ENCODE data around the gene C17orf113. TPM values are rescaled to one million over a fixed set of nuclear protein-coding genes. Genes with fewer than 3 reads are reported as not detected.

C17orf113 gene
- total RNA-seq, 2 experiments from 2014 or later = 0.04 to 0.08 TPM

DNA sequence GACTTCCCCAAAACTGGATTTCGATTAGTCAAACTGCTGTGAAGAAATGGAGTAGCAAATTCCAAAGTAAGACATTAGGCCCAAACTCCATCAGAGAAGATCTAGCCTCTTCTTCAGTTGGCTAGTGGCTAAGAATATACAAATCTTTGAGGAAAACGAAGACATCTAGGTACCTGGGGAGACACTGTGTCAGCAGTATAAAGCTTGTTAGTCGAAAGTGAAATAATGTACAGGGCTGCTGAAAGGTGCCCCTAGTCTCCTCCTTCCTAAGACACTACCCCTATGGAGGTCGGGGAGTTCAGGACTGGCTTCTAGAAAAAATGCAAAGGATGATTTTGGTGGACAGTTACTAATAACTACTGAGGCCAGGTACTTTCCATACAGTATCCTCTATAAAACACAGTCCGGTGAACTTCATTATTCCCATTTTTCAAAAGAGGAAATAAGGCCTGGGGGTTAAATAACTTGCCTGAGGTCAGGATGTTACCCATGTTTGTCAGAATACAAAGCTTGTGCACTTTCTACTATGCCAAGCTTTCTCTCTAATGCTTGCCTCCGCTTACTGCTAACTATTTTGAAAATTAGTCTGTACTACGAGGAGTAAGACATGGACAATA lies 48.1 kb downstream of the C17orf113 start:
- CTCF ChIA-PET = interaction anchor here (2.2 kb wide), 1 partner anchor 23 kb away, joined by 5 read pairs; no protein-coding TSS in a partner anchor
- POLR2A ChIA-PET = interaction anchor here (0.6 kb wide), 1 partner anchor 36 kb away, joined by 4 read pairs; no protein-coding TSS in a partner anchor

- CTCF ChIA-PET = interaction anchor here (2.2 kb wide), 1 partner anchor 23 kb away, joined by 5 read pairs; no protein-coding TSS in a partner anchor
- POLR2A ChIA-PET = interaction anchor here (0.6 kb wide), 1 partner anchor 36 kb away, joined by 4 read pairs; no protein-coding TSS in a partner anchor
Observed at GRCh38 chr17:42001729-42002128, 48.7 kb downstream of the C17orf113 start.

GRCh38 chr17:42000413-42001133 lies 49.8 kb downstream of the C17orf113 start:
- ChIA-PET POLR2A (no interaction called here), CTCF (interaction anchor here (1.0 kb wide), 1 partner anchor 13 kb away, joined by 3 read pairs; no protein-coding TSS in a partner anchor)

DNA sequence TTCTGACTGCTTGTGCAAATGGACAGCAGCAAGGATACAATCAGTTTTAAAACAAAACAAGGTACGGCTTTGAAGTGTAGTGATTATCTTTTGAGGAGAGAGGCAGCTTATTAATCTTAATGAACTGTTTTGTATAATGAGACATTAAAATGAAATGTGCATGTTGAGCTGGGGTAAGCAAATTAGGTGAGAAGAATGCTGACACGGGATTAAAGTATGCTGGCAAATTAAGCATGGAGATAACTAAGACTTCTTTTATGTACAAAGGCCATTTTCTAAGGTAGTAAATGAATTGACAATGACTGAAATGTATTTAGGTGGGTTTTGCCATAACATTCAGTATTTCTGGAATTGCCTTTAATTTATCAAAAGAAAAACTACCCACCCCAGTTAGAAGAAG lies 51.9 kb downstream of the C17orf113 start:
- POLR2A ChIA-PET = no interaction called here
- CTCF ChIA-PET = interaction anchor here (0.9 kb wide), 1 partner anchor 17 kb away, joined by 3 read pairs; no protein-coding TSS in a partner anchor

DNA sequence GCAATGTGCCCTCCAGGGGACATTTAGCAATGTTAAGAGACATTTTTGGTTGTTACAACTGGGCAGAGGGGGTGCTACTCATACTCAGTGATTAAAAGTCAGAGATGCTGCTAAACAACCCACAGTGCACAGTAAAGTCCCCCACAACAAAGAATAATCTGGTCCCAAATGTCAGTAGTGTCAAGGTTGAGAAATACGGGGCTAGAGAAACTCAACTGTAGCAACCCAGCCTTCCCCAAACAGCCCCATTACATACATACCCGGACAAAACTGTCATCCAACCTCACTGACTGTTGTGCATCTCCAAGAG lies 53.6 kb downstream of the C17orf113 start:
- POLR2A ChIA-PET = no interaction called here
- CTCF ChIA-PET = no interaction called here

GRCh38 chr17:41992576-41992975 lies 57.8 kb downstream of the C17orf113 start:
- CTCF ChIA-PET = interaction anchor here (1.0 to 1.4 kb wide), 2 partner anchors 26 to 29 kb away, joined by 3 to 4 read pairs; no protein-coding TSS in a partner anchor
- POLR2A ChIA-PET = interaction anchor here (0.7 kb wide), 1 partner anchor 24 kb away, joined by 3 read pairs; the partner anchor contains the start of gene DNAJC7

GRCh38 chr17:41989702-41990419 lies 60.5 kb downstream of the C17orf113 start:
- CTCF ChIA-PET = interaction anchor here (1.6 kb wide), 1 partner anchor 29 kb away, joined by 4 read pairs; no protein-coding TSS in a partner anchor
- POLR2A ChIA-PET = no interaction called here

GRCh38 chr17:41988418-41988817 lies 62.0 kb downstream of the C17orf113 start:
- CTCF ChIA-PET = interaction anchor here (0.8 to 1.6 kb wide), 3 partner anchors 12 to 31 kb away, joined by 3 to 4 read pairs (median 4); no protein-coding TSS in a partner anchor
- POLR2A ChIA-PET = no interaction called here

Other genes with a start within 250 kb of the C17orf113 start
- gene P3H4, start 238.7 kb downstream of the C17orf113 start, total RNA-seq = 1 to 10 TPM; 3.3 to 3.7 TPM
- gene FKBP10, start 237.6 kb downstream of the C17orf113 start, total RNA-seq = 1 to 10 TPM; 1.7 to 2.1 TPM
- 10 to 100 TPM; 53.0 to 56.0 TPM for gene NT5C3B, start 214.4 kb downstream of the C17orf113 start, total RNA-seq
- under 1 TPM; 0.08 to 0.17 TPM for gene KLHL10, start 212.8 kb downstream of the C17orf113 start, total RNA-seq
- gene KLHL11, start 185.2 kb downstream of the C17orf113 start, total RNA-seq = 10 to 100 TPM; 23.2 to 23.8 TPM
- gene ACLY, start 131.7 kb downstream of the C17orf113 start, total RNA-seq = 100 to 1,000 TPM; 204 to 215 TPM
- under 1 TPM; 0.27 to 0.38 TPM for gene ODAD4, start 120.0 kb downstream of the C17orf113 start, total RNA-seq
- 10 to 100 TPM; 66.8 to 67.6 TPM for gene CNP, start 83.8 kb downstream of the C17orf113 start, total RNA-seq
- gene DNAJC7, start 33.2 kb downstream of the C17orf113 start, total RNA-seq = 100 to 1,000 TPM in 1 of 2 experiments, 10 to 100 TPM in 1; 99.1 to 108 TPM
- 10 to 100 TPM; 27.1 to 29.6 TPM for gene NKIRAS2, start 30.5 kb downstream of the C17orf113 start, total RNA-seq
- under 1 TPM in 1 of 2 experiments, not detected in 1; 0.10 TPM for gene ZNF385C, start 47.9 kb upstream of the C17orf113 start, total RNA-seq
- gene DHX58, start 62.1 kb upstream of the C17orf113 start, total RNA-seq = 1 to 10 TPM; 7.0 to 7.6 TPM
- 10 to 100 TPM; 52.6 to 54.2 TPM for gene KAT2A, start 70.8 kb upstream of the C17orf113 start, total RNA-seq
- gene HSPB9, start 72.2 kb upstream of the C17orf113 start, total RNA-seq = under 1 TPM in 1 of 2 experiments, not detected in 1; 0.13 TPM
- 10 to 100 TPM; 56.4 to 58.9 TPM for gene RAB5C, start 104.4 kb upstream of the C17orf113 start, total RNA-seq
- 1 to 10 TPM; 1.2 to 1.3 TPM for gene KCNH4, start 130.5 kb upstream of the C17orf113 start, total RNA-seq
- gene HCRT, start 134.9 kb upstream of the C17orf113 start, total RNA-seq = not detected
- gene GHDC, start 143.9 kb upstream of the C17orf113 start, total RNA-seq = 10 to 100 TPM; 19.2 to 20.0 TPM
- gene STAT5B, start 225.8 kb upstream of the C17orf113 start, total RNA-seq = 100 to 1,000 TPM; 102 to 111 TPM
- 100 to 1,000 TPM; 197 TPM for gene STAT5A, start 237.9 kb upstream of the C17orf113 start, total RNA-seq

Measured in activated CD8-positive, alpha-beta memory T cell treated with anti-CD3 and anti-CD28 coated beads for 36 hours (primary cell).